Mesenchymal stem cell (in vitro differentiated cells and primary cell): ENCODE results near the gene KDM8.

Source experiments
- DNase-seq: peaks from one replicate; pipeline ENCODE4 v3.0.0-alpha.2; 2013
- H2AFZ ChIP-seq: one replicate; pipeline ENCODE4 v1.6.1; 2013; ENCODE audit warnings: low read depth, mild to moderate bottlenecking, control low read depth, inconsistent platforms, low read length, moderate library complexity
- H2AK5ac ChIP-seq: 2 replicates; pipeline ENCODE4 v1.6.1; 2013; ENCODE audit warnings: low read length, moderate library complexity, mild to moderate bottlenecking, inconsistent platforms; ENCODE audit not compliant: severe bottlenecking
- H2BK120ac ChIP-seq: one replicate; pipeline ENCODE4 v1.6.1; 2013; ENCODE audit warnings: low read depth, mild to moderate bottlenecking, inconsistent platforms, low read length, moderate library complexity
- H2BK12ac ChIP-seq, 2 experiments: one replicate each; pipeline ENCODE4 v1.6.1; 2013; ENCODE audit warnings: inconsistent platforms in 2 of 2, low read length in 2 of 2, mild to moderate bottlenecking in 2 of 2, moderate library complexity in 2 of 2, control low read depth in 1 of 2
- H2BK15ac ChIP-seq: one replicate; pipeline ENCODE4 v1.6.1; 2013; ENCODE audit warnings: mild to moderate bottlenecking, low read depth, inconsistent platforms; ENCODE audit not compliant: poor library complexity, severe bottlenecking
- H2BK5ac ChIP-seq: 2 replicates; pipeline ENCODE4 v1.6.1; 2013; ENCODE audit warnings: low read depth, mild to moderate bottlenecking, low read length, control low read depth, inconsistent platforms; ENCODE audit not compliant: poor library complexity, severe bottlenecking
- H3K14ac ChIP-seq, 2 experiments: one replicate each; pipeline ENCODE4 v1.6.1; 2013; ENCODE audit warnings: inconsistent platforms in 2 of 2, low read length in 2 of 2, control low read depth in 1 of 2, mild to moderate bottlenecking in 1 of 2, moderate library complexity in 1 of 2
- H3K18ac ChIP-seq, 2 experiments: one replicate each; pipeline ENCODE4 v1.6.1; 2013; ENCODE audit warnings: inconsistent platforms in 2 of 2, low read length in 2 of 2, control low read depth in 1 of 2, low read depth in 1 of 2, mild to moderate bottlenecking in 1 of 2
- H3K23ac ChIP-seq, 2 experiments: one replicate each; pipeline ENCODE4 v1.6.1; 2013; ENCODE audit warnings: inconsistent platforms in 2 of 2, low read length in 2 of 2, mild to moderate bottlenecking in 2 of 2, moderate library complexity in 2 of 2, control low read depth in 1 of 2
- H3K27ac ChIP-seq: 2 replicates; pipeline ENCODE4 v1.5.1; 2013; ENCODE audit warnings: mild to moderate bottlenecking, moderate library complexity, low read length, control low read depth, inconsistent platforms; ENCODE audit not compliant: poor library complexity, severe bottlenecking
- H3K27me3 ChIP-seq, 2 experiments: 2 replicates each; pipeline versions ENCODE4 v1.6.1 to v1.7.0; 2013; ENCODE audit warnings: low read length in 2 of 2, mild to moderate bottlenecking in 2 of 2, moderate library complexity in 2 of 2, control low read depth in 1 of 2, inconsistent platforms in 1 of 2; ENCODE audit not compliant: control insufficient read depth in 1 of 2, insufficient read depth in 1 of 2
- H3K36me3 ChIP-seq, 2 experiments: 2 replicates each; pipeline versions ENCODE4 v1.6.1 to v1.7.0; 2013; ENCODE audit warnings: low read length in 2 of 2, control low read depth in 1 of 2, inconsistent platforms in 1 of 2, low read depth in 1 of 2, mild to moderate bottlenecking in 1 of 2; ENCODE audit not compliant: insufficient read depth in 2 of 2, control insufficient read depth in 1 of 2
- H3K4ac ChIP-seq, 2 experiments: one replicate each; pipeline ENCODE4 v1.6.1; 2013; ENCODE audit warnings: inconsistent platforms in 2 of 2, low read length in 2 of 2, mild to moderate bottlenecking in 2 of 2, moderate library complexity in 2 of 2, control low read depth in 1 of 2, low read depth in 1 of 2
- H3K4me1 ChIP-seq: 2 replicates; pipeline ENCODE4 v1.6.1; 2013; ENCODE audit warnings: low read depth, low read length, control low read depth; ENCODE audit not compliant: control insufficient read depth, insufficient read depth
- H3K4me2 ChIP-seq: 2 replicates; pipeline ENCODE4 v1.6.1; 2013; ENCODE audit warnings: low read length, mild to moderate bottlenecking, inconsistent platforms; ENCODE audit not compliant: poor library complexity, severe bottlenecking
- H3K4me3 ChIP-seq, 2 experiments: 2 replicates each; pipeline versions ENCODE4 v1.5.1 to v1.7.0; 2013; ENCODE audit warnings: low read length in 2 of 2, mild to moderate bottlenecking in 2 of 2, control low read depth in 1 of 2, low read depth in 1 of 2; ENCODE audit not compliant: insufficient read depth in 1 of 2
- H3K79me1 ChIP-seq: replicated peaks from 2 replicates; pipeline ENCODE4 v1.6.1; 2013; ENCODE audit warnings: mild to moderate bottlenecking, control low read depth, low read length, inconsistent platforms; ENCODE audit not compliant: poor library complexity, severe bottlenecking
- H3K9ac ChIP-seq: 2 replicates; pipeline ENCODE4 v1.7.0; 2013; ENCODE audit warnings: mild to moderate bottlenecking, low read length, moderate library complexity
- H3K9me3 ChIP-seq: 2 replicates; pipeline ENCODE4 v1.7.0; 2013; ENCODE audit warnings: mild to moderate bottlenecking, low read length; ENCODE audit not compliant: control insufficient read depth
- H4K8ac ChIP-seq: one replicate; pipeline ENCODE4 v1.6.1; 2013; ENCODE audit warnings: inconsistent platforms, mild to moderate bottlenecking, low read length, moderate library complexity
- H4K91ac ChIP-seq: one replicate; pipeline ENCODE4 v1.6.1; 2013; ENCODE audit warnings: mild to moderate bottlenecking, low read length, inconsistent platforms
- WGBS: methylation state at CpG from one replicate; pipeline ENCODE4 v1.1.7; 2013; ENCODE audit warnings: mixed read lengths; 5-methylcytosine and 5-hydroxymethylcytosine counted together

Gene KDM8

GRCh38 chr16:27210174-27210573 is 6.8 kb downstream of the KDM8 start:
- Histone ChIP-seq H4K91ac (no peak overlapping the region), H2AFZ (no peak overlapping the region), H3K9ac (no peak overlapping the region), H3K36me3 (peaks cover 15 to 35% of the 10 kb centered on the region in 2 experiments), H3K4me2 (no peak overlapping the region), H2AK5ac (no peak overlapping the region), H3K79me1 (peaks cover 12% of the 10 kb centered on the region), H3K4me1 (no peaks in the 10 kb centered on the region), H2BK12ac (no peak overlapping the region), H3K4ac (no peak overlapping the region), H4K8ac (no peak overlapping the region), H3K23ac (no peak overlapping the region), H3K27me3 (no peaks in the 10 kb centered on the region), H2BK15ac (no peak overlapping the region), H3K27ac (no peak overlapping the region), H2BK5ac (no peak overlapping the region), H2BK120ac (no peak overlapping the region), H3K4me3 (no peak overlapping the region), H3K18ac (no peak overlapping the region), H3K9me3 (no peaks in the 10 kb centered on the region), H3K14ac (no peak overlapping the region)
- 97% methylated on average over 17 of the region's 17 CpGs for WGBS
- DNase-seq = no peak

- H4K8ac ChIP-seq = no peak overlapping the region
- H3K9ac ChIP-seq = no peak overlapping the region
- no peak for DNase-seq
- no peak overlapping the region for H3K23ac ChIP-seq
- H3K4me1 ChIP-seq = no peaks in the 10 kb centered on the region
- H3K18ac ChIP-seq = no peak overlapping the region
- H2BK120ac ChIP-seq = no peak overlapping the region
- H3K14ac ChIP-seq = no peak overlapping the region
- no peak overlapping the region for H2BK5ac ChIP-seq
- peaks cover 5% of the 10 kb centered on the region for H3K79me1 ChIP-seq
- no peak overlapping the region for H2AK5ac ChIP-seq
- whole genome bisulfite sequencing = 97% methylated on average over 8 of the region's 10 CpGs
- H3K9me3 ChIP-seq = no peaks in the 10 kb centered on the region
- H3K4ac ChIP-seq = no peak overlapping the region
- no peak overlapping the region for H4K91ac ChIP-seq
- H2BK12ac ChIP-seq = no peak overlapping the region
- no peak overlapping the region for H3K27ac ChIP-seq
- no peaks in the 10 kb centered on the region for H3K27me3 ChIP-seq
- peaks cover 15 to 39% of the 10 kb centered on the region in 2 experiments for H3K36me3 ChIP-seq
- no peak overlapping the region for H2AFZ ChIP-seq
- H3K4me3 ChIP-seq = no peak overlapping the region
- no peak overlapping the region for H3K4me2 ChIP-seq
- no peak overlapping the region for H2BK15ac ChIP-seq
Observed at GRCh38 chr16:27211026-27211425, 7.7 kb downstream of the KDM8 start.

- Histone ChIP-seq H4K91ac (no peak overlapping the region), H4K8ac (no peak overlapping the region), H3K27ac (no peak overlapping the region), H3K4me3 (no peak overlapping the region), H2AK5ac (no peak overlapping the region), H3K4ac (no peak overlapping the region), H3K4me1 (no peaks in the 10 kb centered on the region), H3K9me3 (no peaks in the 10 kb centered on the region), H2BK120ac (no peak overlapping the region), H2AFZ (no peak overlapping the region), H2BK5ac (no peak overlapping the region), H3K36me3 (peaks cover 15 to 64% of the 10 kb centered on the region in 2 experiments), H3K23ac (no peak overlapping the region), H3K9ac (no peak overlapping the region), H2BK12ac (no peak overlapping the region), H3K18ac (no peak overlapping the region), H3K4me2 (no peak overlapping the region), H3K14ac (no peak overlapping the region), H2BK15ac (no peak overlapping the region), H3K27me3 (no peaks in the 10 kb centered on the region), H3K79me1 (peaks cover 1% of the 10 kb centered on the region)
- no peak for DNase-seq
- WGBS = 92% methylated on average over 19 of the region's 19 CpGs
Observed at GRCh38 chr16:27214084-27214961, 11.0 kb downstream of the KDM8 start.

GRCh38 chr16:27215660-27216059 is 12.3 kb downstream of the KDM8 start:
- H3K79me1 ChIP-seq = peaks cover 1% of the 10 kb centered on the region
- no peak overlapping the region for H4K8ac ChIP-seq
- no peak overlapping the region for H3K18ac ChIP-seq
- no peak overlapping the region for H3K9ac ChIP-seq
- no peak overlapping the region for H2BK5ac ChIP-seq
- no peak overlapping the region for H2BK120ac ChIP-seq
- peaks cover 7 to 61% of the 10 kb centered on the region in 2 experiments for H3K36me3 ChIP-seq
- no peak overlapping the region for H2BK12ac ChIP-seq
- H3K4me1 ChIP-seq = no peaks in the 10 kb centered on the region
- no peak overlapping the region for H3K27ac ChIP-seq
- no peak overlapping the region for H2BK15ac ChIP-seq
- H3K23ac ChIP-seq = no peak overlapping the region
- H3K4me3 ChIP-seq = no peak overlapping the region
- no peak for DNase-seq
- no peak overlapping the region for H4K91ac ChIP-seq
- WGBS = 95% methylated on average over 5 of the region's 7 CpGs
- no peaks in the 10 kb centered on the region for H3K27me3 ChIP-seq
- H2AFZ ChIP-seq = no peak overlapping the region
- no peak overlapping the region for H3K14ac ChIP-seq
- no peak overlapping the region for H3K4me2 ChIP-seq
- no peak overlapping the region for H2AK5ac ChIP-seq
- no peaks in the 10 kb centered on the region for H3K9me3 ChIP-seq
- no peak overlapping the region for H3K4ac ChIP-seq
